GM10248 (cell line): ENCODE measurements around the gene DIP2C.

Experiments used
- CTCF ChIA-PET: fragments of 300-600 bp; sonication (Branson Sonifier 250); formaldehyde crosslinking; extraction: SDS; loops from one replicate; lab custom pipeline; 2021; ENCODE audit warnings: antibody characterized with exemption; lab: Yijun Ruan, JAX
- POLR2A ChIA-PET: fragments of 350-650 bp; sonication (Branson Sonifier 250); formaldehyde crosslinking; extraction: SDS; loops from one replicate; lab custom pipeline; 2020; ENCODE audit warnings: antibody characterized with exemption; lab: Yijun Ruan, JAX
- DNase-seq: peaks from one replicate; pipeline ENCODE4 v3.0.0; 2012; ENCODE audit errors: extremely low spot score
- CTCF ChIP-seq: IDR thresholded peaks from 2 replicates; pipeline ENCODE4 v1.5.1; 2012; ENCODE audit warnings: mild to moderate bottlenecking, low read depth; ENCODE audit errors: extremely low read depth, missing control alignments, control extremely low read depth

The DIP2C gene

GRCh38 chr10:477620-478019, 211.8 kb downstream of the DIP2C start:
- ChIA-PET CTCF (no interaction called here), POLR2A (no interaction called here)

GRCh38 chr10:476455-476780, 213.1 kb downstream of the DIP2C start:
- DNase-seq: no peak
- POLR2A ChIA-PET: no interaction called here
- no peak for TF ChIP-seq CTCF
- CTCF ChIA-PET: no interaction called here

More at GRCh38 chr10:477620-478019, 211.8 kb downstream of the DIP2C start:
- no peak for DNase-seq
- no peak for TF ChIP-seq CTCF

GRCh38 chr10:475709-476454, 213.6 kb downstream of the DIP2C start:
- no peak for TF ChIP-seq CTCF
- ChIA-PET CTCF (no interaction called here), POLR2A (no interaction called here)
- DNase-seq: no peak

GRCh38 chr10:474946-475345, 214.5 kb downstream of the DIP2C start:
- CTCF ChIA-PET: no interaction called here
- POLR2A ChIA-PET: no interaction called here
- DNase-seq: no peak
- TF ChIP-seq CTCF: no peak

GRCh38 chr10:474406-474805, 215.1 kb downstream of the DIP2C start:
- ChIA-PET POLR2A (no interaction called here), CTCF (no interaction called here)
- no peak for TF ChIP-seq CTCF
- DNase-seq: no peak

- TF ChIP-seq CTCF: no peak
- ChIA-PET POLR2A (no interaction called here), CTCF (no interaction called here)
- DNase-seq: no peak
Observed at GRCh38 chr10:472241-472910, 217.1 kb downstream of the DIP2C start.
